Measurements from ENCODE around the gene THEM5.

The THEM5 gene

GRCh38 chr1:151839082-151839412 lies 14.5 kb downstream of the THEM5 start:
- DNase-seq: no peak

GRCh38 chr1:151838222-151839081 lies 15.1 kb downstream of the THEM5 start:
- DNase-seq: peak in 1 of 2 donors; percentile 25

GRCh38 chr1:151837884-151838221 lies 15.7 kb downstream of the THEM5 start:
- DNase-seq: no peak

- DNase-seq: no peak
Observed at GRCh38 chr1:151837197-151837596, 16.3 kb downstream of the THEM5 start.

- no peak for DNase-seq
Observed at GRCh38 chr1:151835596-151835995, 17.9 kb downstream of the THEM5 start.

- DNase-seq: peak in 1 of 2 donors; percentile 25
Observed at GRCh38 chr1:151834239-151834638, 19.3 kb downstream of the THEM5 start.

GRCh38 chr1:151833172-151833900 lies 20.2 kb downstream of the THEM5 start:
- DNase-seq: no peak

GRCh38 chr1:151832318-151832980 lies 21.1 kb downstream of the THEM5 start:
- no peak for DNase-seq

- no peak for DNase-seq
Observed at GRCh38 chr1:151831605-151832004, 21.9 kb downstream of the THEM5 start, which contains the start of gene RORC. TSS of gene RORC (minus strand) at chr1:151831802. CDS start at chr1:151831764, 38 bp downstream.

- DNase-seq: no peak
Observed at GRCh38 chr1:151831256-151831591, 22.3 kb downstream of the THEM5 start.

- DNase-seq: no peak
Observed at GRCh38 chr1:151830055-151830454, 23.5 kb downstream of the THEM5 start.

GRCh38 chr1:151829352-151830046 lies 24.0 kb downstream of the THEM5 start:
- no peak for DNase-seq

GRCh38 chr1:151828921-151829320 lies 24.6 kb downstream of the THEM5 start:
- DNase-seq: peak; percentile 39 to 48

GRCh38 chr1:151827853-151828252 lies 25.7 kb downstream of the THEM5 start:
- no peak for DNase-seq

GRCh38 chr1:151825751-151826660 lies 27.5 kb downstream of the THEM5 start:
- no peak for DNase-seq

GRCh38 chr1:151825204-151825603 lies 28.3 kb downstream of the THEM5 start:
- DNase-seq: no peak

GRCh38 chr1:151823175-151823574 lies 30.3 kb downstream of the THEM5 start:
- no peak for DNase-seq

GRCh38 chr1:151822404-151822803 lies 31.1 kb downstream of the THEM5 start:
- peak; percentile 48 to 79 for DNase-seq

- DNase-seq: no peak
Observed at GRCh38 chr1:151820940-151821339, 32.6 kb downstream of the THEM5 start.

- DNase-seq: no peak
Observed at GRCh38 chr1:151819976-151820623, 33.4 kb downstream of the THEM5 start.

- no peak for DNase-seq
Observed at GRCh38 chr1:151819227-151819835, 34.2 kb downstream of the THEM5 start.

All from inflammatory macrophage treated with lipopolysaccharide for 1 hour (primary cell).